NCI-H1092 (cell line): ENCODE results near the gene DOCK1.

Experiments
- DNase-seq: peaks from one replicate; lab custom pipeline; 2025; lab: John Stamatoyannopoulos, UW

Gene DOCK1

GRCh38 chr10:127039435-127039834 lies 134.2 kb downstream of the DOCK1 start:
- no peak for DNase-seq

GRCh38 chr10:127040756-127041155 lies 135.5 kb downstream of the DOCK1 start:
- DNase-seq = no peak

- no peak for DNase-seq
Measured at GRCh38 chr10:127041552-127041951, 136.3 kb downstream of the DOCK1 start.

DNA sequence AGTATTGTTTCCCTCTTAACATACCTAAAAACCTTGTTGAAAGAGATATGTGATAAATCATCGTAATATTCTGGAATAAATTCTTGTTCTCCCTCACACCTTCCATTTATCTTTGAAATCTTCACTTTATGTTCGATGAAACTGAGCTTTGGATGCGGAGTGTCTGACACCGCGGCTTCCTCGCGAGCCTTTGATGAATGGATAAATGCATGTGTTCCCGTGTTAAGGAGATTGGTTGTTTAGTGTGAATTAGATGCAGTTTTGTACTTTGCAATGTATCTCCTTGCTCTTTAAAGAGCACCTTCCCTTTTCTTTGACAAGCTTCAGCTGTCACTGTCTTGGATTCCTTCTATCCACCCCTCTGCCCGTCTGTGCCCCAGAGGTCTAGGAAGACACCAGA lies 138.1 kb downstream of the DOCK1 start:
- no peak for DNase-seq

- no peak for DNase-seq
Measured at GRCh38 chr10:127044186-127044585, 139.0 kb downstream of the DOCK1 start.

DNA sequence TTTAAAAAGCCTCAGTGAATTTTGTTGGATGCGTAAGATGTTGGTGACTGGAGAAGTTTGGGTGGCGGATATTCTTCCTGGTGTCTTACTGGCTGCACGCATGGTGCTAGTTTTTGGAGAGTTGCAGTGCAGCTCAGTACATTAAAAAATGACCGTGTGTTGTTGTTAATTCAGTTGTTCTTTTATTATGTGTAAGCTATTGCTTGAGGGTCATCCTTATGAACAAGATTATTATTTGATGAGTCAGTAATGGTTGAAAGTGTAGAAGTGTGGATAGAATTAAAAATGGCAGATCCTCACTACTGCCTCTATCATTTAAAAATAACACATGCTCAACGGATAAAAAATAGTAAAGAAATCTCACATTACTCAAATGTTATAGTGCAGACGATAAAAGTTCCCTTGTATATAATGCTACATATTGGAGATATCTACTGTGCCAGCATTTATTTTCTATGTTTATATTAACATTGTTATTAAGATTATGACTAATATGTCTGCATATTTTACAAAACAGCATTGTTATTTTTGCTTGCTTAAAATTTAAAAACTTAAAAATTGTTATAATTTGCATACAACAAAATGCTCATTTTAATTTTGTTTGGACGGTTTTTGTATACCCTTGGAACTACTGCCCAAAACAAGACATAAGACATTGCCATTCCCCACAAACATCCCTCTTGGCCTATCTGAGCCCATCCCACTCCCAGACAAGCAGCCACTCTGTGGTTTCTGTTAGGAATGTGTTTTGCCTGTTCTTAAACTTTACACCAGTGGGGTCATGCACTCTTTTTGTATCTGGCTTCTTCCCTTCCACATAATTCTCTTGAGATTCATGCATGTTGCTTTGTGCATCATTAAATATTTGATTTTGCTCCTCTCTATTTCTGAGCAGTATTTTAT lies 142.0 kb downstream of the DOCK1 start:
- no peak for DNase-seq

GRCh38 chr10:127047878-127048238 lies 142.6 kb downstream of the DOCK1 start:
- no peak for DNase-seq

DNA sequence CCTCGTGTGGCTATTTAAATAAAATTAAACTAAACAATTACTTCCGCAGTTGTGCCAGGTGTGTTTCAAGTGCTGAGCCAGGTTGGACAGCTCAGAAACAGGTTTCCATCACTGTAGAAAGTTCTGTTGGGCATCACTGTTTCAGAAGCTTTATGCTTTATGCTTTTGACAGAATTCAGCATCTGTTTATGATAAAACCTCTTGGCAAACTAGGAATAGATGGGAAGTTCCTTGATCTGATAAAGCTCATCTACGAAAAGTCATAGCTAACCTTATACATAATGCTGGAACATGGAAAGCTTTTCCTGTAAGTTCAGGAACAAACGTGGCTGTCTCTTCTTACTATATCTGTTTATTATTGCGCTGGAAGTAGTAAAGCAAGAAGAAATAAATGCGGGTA lies 143.4 kb downstream of the DOCK1 start:
- DNase-seq = no peak

- DNase-seq = no peak
Measured at GRCh38 chr10:127052001-127052400, 146.8 kb downstream of the DOCK1 start.

DNA sequence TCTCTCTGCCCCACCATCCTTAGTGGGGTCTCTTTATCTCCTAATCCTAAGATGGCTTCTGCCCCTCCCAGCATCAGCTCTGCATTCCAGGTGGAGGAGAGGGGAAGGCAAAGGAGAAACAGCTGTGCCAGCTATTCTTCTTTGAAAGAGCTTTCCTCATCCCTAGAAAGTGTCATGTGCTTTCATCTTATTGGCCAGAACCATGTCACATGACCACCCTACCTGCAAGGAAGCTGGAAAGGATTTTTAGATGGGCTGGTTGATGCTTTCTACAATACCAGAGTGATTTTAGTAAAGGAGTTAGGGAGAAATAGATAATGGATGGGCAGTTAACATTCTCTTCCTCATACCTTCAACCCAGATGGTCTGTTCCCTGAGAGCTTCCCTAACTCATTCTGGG lies 150.0 kb downstream of the DOCK1 start:
- no peak for DNase-seq

GRCh38 chr10:127059314-127059713 lies 154.1 kb downstream of the DOCK1 start:
- no peak for DNase-seq

DNA sequence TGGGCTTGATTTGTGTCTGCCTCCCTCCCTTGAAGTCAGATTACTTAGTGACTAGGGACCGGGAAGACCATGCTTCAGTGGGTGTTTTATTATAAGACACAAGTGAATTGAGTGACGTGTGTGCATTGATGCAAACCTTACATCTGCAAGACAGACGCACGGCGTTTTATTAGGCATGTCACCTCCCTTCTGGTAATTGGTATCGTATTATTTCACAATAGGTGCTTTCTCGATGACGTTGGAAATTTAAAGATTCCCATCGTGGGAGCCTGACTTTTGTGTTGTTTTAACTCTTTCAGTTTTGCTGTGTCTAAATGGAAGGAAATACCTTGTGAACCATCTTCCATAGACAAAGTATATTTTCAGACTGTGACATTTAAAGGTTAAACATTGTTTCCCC lies 158.5 kb downstream of the DOCK1 start:
- no peak for DNase-seq

DNA sequence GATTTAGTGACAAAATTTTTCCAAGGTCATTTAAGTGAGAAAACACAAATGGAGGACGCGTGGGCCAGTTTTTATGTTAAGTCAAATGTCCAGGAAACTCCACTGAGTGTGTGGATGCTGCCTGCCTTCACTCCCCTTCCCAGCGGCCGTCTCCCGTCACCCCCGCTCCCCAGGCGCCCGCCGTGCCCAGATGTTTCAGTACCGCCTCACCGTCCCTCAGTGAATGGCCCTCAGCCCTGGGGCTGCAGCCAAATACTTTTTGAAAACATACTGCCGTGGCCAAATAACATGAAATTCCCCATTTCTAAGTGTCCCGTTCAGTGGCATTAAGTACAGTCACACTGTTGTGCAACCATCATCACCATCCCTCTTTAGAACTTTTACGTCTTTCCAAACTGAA lies 159.2 kb downstream of the DOCK1 start:
- DNase-seq = no peak

GRCh38 chr10:127067542-127068194 lies 162.4 kb downstream of the DOCK1 start:
- DNase-seq = no peak

GRCh38 chr10:127068485-127068884 lies 163.3 kb downstream of the DOCK1 start:
- no peak for DNase-seq

DNA sequence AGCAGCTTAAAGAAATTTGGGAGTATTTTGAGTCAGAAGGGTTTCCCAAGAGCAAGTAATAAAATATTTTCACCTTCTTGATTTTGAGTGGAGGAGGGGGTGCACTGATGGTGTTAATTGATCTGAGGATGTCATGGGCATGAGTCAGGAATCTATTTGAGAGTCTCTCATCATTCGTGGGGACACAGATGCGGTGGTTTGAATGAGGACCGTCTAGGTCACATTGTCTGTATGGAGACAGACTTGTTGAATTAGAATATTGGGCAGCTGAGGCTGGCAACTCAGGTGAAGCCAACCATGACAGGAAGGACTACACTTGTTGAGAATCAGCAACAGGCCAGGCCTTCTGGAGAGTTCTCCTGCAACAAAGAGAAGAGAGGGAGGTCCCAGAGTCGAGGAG lies 164.2 kb downstream of the DOCK1 start:
- DNase-seq = no peak

GRCh38 chr10:127071126-127071525 lies 165.9 kb downstream of the DOCK1 start:
- no peak for DNase-seq

DNA sequence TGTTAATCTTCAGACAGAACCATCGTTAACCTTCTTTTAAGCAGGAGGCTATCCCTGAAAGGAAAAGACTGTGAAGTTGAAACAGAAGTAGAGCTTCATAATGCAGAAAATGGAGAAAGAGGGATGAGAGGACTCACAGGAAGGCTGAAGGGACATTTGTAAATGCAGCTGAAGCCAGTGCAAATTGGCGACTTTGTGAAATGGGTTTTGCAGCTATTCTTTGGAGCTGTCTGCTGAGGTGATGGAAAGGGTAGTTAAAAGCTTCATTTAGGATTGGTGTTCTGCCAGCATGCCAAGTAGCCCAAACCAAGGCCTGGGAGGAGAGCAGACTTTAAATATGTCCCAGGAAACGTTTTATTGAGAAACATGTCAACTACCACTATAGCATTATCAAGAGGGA lies 168.4 kb downstream of the DOCK1 start:
- no peak for DNase-seq

DNA sequence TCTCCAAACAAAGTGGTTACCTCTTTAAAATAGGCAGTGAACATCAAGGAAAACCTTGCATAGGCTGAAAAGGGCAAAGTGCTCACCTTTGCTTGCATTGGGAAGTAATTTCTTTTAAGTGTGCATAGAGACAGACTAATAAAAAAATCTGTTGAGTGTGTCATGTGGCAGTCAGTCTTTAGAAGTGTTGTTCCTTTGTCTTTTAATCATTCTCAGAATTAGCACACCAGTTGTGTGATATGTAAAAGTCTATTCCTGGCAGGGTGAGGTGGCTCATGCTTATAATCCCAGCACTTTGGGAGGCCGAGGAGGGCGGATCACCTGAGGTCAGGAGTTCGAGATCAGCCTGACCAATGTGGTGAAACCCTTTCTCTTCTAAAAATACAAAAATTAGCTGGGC lies 174.2 kb downstream of the DOCK1 start:
- no peak for DNase-seq

DNA sequence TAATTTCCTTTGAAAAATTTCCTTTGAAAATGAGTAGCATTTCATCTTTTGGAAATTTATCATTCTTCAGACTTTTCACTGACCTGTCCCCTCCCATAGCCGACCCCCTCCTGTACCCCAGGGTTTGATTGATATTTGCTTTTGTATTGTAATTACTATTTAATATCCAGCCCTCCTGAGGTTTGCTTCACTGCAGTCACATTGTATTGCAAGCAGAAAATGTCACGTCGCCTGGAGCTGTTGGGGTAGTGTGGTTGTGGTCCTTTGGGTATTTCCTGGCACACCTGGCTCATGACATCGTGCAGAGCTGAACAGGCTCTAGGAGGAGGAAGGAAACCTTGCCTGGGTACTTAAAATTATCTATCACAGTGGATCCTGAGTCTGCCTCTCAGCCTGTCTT lies 175.1 kb downstream of the DOCK1 start:
- DNase-seq = no peak

DNA sequence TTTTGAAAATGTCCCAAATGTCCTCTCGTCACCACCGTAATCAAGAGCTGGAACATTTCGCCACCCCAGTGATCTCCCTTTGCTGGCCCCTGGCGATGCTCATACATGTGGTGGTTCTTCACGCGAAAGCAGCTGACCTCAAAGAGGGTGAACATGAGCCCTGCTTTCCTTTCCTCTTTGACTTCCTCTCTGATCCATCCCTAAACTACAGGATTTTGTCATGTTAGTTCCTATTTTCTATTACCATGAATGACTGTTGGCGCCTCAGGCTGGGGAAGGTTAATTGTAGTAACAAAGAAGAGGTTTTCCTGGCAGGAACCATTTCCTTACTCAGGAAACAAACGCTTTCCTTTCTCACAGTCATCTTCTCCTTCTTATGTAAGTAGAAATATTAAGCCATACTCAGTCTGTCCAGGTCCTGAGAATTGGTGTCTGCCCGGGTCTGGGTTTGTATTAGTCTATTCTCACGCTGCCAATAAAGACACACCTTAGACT lies 176.7 kb downstream of the DOCK1 start:
- no peak for DNase-seq

DNA sequence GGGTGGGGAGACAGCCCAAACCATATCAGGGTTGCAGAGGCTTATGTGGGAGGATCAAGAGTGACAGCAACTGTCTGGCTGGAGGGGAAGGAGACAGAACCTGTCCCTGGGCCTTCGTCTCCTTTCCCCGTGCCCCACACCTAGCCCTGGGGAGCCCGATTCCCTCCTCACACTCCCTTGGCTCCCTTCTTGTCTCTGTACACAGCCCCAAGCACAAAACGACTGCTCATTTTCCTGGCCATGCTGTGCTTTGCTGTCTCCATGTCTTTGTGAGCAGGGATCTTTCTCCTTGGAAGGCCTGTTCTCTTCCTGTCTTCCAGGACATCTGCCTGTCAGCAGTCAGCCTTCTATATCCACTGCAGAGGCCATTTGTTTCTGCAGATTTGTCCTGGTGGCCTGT lies 177.4 kb downstream of the DOCK1 start:
- DNase-seq = no peak

- DNase-seq = no peak
Measured at GRCh38 chr10:127085957-127086356, 180.7 kb downstream of the DOCK1 start.

DNA sequence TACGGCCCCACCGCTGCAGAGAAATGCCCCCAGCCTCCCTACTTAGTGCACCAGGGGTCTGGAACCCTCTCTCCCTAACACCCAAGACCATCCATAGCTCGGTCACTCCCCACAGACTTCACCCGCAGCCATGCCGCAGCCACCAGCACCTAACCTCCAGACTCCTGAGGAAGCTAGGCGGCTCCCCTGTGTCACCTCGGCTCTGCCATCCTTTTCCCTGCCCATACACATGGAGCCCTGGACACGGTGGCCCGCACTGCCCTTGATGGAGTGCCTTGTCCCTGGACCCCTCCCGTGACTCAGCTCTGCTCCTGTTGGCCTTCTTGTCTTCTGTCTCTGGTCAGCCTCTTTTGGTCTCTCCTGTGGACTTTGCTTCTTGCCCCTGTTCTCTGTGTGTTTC lies 183.7 kb downstream of the DOCK1 start:
- no peak for DNase-seq
